Breast epithelium (tissue), 3 donors: ENCODE results near the gene GRIA3.

Experiments
- POLR2A ChIP-seq: fragments of 450-650 bp; IDR thresholded peaks from one replicate; pipeline ENCODE4 v1.6.1; 2016; ENCODE audit warnings: antibody characterized with exemption, mild to moderate bottlenecking, moderate library complexity
- TF ChIP-seq, protein P1 (sequence below), 3 donors: fragments of 450-650 bp; IDR thresholded peaks; one replicate each; pipeline ENCODE4 v1.5.1; 2016 to 2017; ENCODE audit warnings: antibody characterized with exemption in 3 of 3, mild to moderate bottlenecking in 3 of 3, moderate library complexity in 3 of 3

DNA sequence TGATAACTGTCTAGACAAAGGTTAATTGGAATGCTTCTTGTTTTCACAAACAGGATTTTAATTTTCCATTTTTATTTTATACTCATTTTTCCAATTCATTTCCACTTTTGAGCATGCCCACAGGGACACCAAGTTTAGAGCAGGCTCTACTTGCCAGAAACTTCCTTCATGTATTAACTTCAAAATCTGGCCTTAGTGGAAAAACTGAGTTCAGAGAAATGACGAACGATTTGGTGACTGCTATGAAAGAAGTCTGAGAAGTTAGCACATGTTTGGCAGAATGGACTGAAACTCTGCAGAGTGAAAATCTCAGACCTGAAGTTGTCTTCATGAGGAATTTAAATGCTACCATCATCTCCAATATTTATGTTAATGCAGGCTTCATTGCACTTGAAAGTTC, 334.7 kb downstream of the GRIA3 start:
- TF ChIP-seq, protein P1, sequence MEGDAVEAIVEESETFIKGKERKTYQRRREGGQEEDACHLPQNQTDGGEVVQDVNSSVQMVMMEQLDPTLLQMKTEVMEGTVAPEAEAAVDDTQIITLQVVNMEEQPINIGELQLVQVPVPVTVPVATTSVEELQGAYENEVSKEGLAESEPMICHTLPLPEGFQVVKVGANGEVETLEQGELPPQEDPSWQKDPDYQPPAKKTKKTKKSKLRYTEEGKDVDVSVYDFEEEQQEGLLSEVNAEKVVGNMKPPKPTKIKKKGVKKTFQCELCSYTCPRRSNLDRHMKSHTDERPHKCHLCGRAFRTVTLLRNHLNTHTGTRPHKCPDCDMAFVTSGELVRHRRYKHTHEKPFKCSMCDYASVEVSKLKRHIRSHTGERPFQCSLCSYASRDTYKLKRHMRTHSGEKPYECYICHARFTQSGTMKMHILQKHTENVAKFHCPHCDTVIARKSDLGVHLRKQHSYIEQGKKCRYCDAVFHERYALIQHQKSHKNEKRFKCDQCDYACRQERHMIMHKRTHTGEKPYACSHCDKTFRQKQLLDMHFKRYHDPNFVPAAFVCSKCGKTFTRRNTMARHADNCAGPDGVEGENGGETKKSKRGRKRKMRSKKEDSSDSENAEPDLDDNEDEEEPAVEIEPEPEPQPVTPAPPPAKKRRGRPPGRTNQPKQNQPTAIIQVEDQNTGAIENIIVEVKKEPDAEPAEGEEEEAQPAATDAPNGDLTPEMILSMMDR (IDR thresholded peaks at IDR 0.05): no peak
- no peak for TF ChIP-seq POLR2A
